Caki2 (cell line): ENCODE measurements around the gene OPA3. TPM values are rescaled to one million over a fixed set of nuclear protein-coding genes. Genes with fewer than 3 reads are reported as not detected.
A peak's percentile ranks its signal among the peaks of the same experiment; 100 is the strongest.

Experiments used
- DNase-seq: peaks from one replicate; pipeline ENCODE4 v3.0.0-alpha.2; 2015; ENCODE audit warnings: low read depth
- in situ Hi-C: cut with HindIII; loops from 2 replicates; pipeline ENCODE4 v1.10.0; 2016; ENCODE audit warnings: low sequenced_read_pairs, low pct_unique_long_range_greater_than_20kb, mixed read lengths
- total RNA-seq: library from RNA; depleted of rRNA; stranded (reverse); fragments of >200 nt; shearing (Covaris generic); gene quantifications from 2 replicates; pipeline ENCODE4 v1.2.3, GENCODE V29; 2014; ENCODE audit warnings: low replicate concordance

The OPA3 gene
- total RNA-seq, 1 experiment from 2014 or later: 9.4 TPM

DNA sequence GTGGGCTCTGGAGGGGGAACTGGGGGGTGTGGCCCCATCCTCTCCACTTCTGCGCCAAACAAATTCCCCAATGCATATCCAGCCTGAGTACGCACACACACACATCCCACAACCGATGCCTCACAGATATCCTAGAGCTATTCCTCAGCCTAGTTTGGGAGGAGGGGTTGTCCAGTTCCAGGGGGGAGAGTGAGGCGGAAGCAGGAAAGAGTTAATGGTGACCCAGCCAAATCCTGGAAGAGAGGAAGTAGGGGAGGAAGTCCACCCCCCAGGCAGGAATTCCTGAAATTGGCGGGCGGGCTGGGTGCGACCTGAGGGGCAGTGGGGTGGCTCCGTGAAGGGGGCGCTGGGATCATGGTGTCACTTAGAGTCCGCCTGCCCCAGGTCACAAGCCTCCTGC lies 16.5 kb upstream of the OPA3 start:
- no peak for DNase-seq

DNA sequence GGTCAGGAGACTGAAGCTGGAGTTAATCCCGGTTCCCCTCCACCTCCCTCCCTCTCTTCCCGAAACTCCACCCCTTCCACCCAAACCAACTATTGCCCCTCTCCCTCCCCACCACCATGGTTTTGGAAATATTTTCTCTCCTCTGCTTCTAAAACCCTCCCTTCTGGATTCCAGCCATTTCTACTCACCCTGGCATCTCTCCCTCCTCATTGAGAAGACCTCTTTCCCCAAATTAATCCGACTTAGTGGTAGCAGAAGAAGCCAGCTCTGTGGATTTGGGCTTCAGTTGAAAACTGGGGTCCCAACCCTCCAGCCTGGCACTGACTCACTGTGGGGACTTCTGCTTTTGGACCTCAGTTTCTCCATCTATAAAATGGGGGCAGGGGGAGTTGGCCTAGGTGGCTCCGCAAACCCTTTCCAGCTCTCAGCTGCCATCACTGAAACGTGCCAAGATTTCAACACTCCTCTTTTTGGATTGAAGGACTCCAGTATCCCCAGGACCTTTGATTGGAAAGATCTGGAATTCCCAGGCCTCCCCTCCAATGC lies 15.8 kb upstream of the OPA3 start:
- no peak for DNase-seq
- in situ Hi-C loops: no loop called here

More for the DNA sequence above, 16.5 kb upstream of the OPA3 start:
- in situ Hi-C loops: no loop called here

- DNase-seq: no peak
- in situ Hi-C loops: no loop called here
These were observed 14.7 kb upstream of the OPA3 start for GRCh38 chr19:45599286-45599685.

DNA sequence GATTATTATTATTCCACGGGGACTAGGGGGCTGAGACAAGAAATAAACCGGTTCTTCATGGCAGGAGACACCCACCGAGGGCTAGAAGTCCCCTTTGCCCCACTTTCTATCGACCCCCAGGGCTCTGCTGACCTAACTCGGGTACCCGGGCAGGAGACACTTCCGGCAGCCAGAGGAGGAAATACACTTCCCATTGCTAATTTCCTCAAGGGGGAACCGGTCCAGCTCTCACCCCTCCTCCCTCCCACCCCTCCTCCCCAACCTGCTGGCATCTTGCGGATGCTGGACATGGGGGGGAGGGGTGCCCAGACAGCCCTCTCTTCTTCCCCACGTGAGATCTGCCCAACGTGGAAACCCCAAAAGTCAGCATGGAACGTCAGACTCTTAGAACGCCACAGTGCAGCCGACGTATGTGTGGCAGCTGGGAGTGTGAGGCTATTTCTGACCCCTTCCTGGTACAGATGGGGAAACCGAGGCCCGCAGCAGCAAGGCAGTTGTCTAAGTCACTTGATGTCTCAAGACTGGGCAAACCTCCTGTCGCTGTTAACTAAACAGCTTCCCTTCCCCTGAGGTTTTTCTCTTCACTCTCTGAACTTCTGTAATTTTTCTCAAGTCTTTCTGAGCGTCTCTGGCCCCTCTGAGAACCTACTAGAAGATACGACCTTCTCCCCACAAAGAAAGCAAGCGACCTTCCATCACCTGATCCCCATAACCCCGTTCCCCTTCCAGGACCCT lies 13.8 kb upstream of the OPA3 start:
- in situ Hi-C loops: no loop called here
- DNase-seq: no peak

- in situ Hi-C loops: no loop called here
These were observed 13.0 kb upstream of the OPA3 start for GRCh38 chr19:45597425-45598111.

GRCh38 chr19:45595814-45596213 lies 11.2 kb upstream of the OPA3 start:
- in situ Hi-C loops: no loop called here
- no peak for DNase-seq

More at GRCh38 chr19:45597425-45598111, 13.0 kb upstream of the OPA3 start:
- DNase-seq: no peak

DNA sequence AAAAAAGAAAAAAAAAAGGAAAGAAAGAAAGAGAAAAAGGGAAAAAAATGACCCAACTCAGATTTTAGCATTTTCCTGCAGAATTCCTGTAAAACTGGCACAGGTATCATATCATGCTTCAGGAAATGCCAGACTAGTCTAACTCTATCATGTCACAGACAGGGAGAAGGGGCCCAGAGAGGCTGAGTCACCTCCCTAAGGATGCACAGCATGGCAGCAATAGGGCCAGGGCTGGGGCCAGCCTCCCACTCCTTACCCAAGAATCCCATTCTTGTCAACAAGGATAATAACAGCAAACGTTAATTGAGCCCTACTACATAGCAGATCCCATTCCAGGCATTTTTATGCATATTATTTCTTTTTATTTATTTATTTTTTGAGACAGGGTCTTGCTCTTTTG lies 8.9 kb upstream of the OPA3 start:
- DNase-seq: no peak
- in situ Hi-C loops: no loop called here

GRCh38 chr19:45592366-45592765 lies 7.8 kb upstream of the OPA3 start:
- in situ Hi-C loops: no loop called here
- no peak for DNase-seq

DNA sequence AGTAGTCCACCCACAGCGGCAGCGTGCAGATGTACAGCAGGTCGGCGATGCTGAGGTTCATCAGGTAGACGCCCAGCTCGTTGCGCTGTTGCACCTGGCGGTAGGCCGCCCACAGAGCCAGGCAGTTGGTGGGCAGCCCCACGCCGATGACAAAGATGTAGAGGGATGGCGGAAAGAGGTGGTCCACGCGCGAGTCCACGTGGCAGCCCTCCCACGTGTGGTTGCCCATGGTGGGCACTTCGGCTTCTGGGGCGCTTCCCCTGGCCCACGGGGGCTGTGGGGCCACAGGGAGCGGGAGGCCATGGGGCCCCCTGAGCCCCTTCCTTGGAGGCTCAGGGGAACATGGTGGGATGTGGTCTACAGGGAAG lies 7.0 kb upstream of the OPA3 start:
- DNase-seq: no peak
- in situ Hi-C loops: no loop called here

GRCh38 chr19:45591004-45591637 lies 6.5 kb upstream of the OPA3 start:
- no peak for DNase-seq
- in situ Hi-C loops: no loop called here

DNA sequence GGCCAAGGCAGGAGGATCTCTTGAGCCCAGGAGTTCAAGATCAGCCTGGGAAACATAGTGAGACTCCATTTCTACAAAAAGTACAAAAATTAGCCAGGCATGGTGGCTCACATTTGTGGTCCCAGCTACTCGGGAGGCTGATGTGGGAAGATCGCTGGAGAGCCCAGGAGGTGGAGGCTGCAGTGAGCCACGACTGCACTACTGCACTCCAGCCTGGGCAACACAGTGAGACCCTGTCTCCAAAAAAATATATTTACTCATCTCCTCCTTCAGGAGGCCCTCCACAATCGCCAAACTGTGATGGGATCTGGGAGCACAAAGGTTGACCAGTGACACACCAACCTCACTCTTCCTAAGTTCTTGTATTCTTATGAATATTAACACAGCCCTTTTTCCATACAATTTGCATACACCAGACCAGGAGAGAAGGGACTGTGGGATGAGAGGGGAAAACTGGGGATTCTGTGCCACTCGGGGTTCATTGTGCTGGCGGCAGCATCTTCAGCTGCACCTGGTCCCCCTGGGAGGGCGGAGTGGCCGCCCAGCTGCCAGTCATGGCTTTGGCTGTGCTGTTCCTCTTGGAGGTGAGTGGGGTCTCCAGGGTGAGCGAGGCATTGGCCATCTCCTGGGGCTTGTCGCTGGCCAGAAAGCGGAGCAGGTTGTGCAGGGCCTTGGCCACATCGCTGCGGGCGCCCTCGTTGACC lies 5.8 kb upstream of the OPA3 start:
- no peak for DNase-seq
- in situ Hi-C loops: no loop called here

DNA sequence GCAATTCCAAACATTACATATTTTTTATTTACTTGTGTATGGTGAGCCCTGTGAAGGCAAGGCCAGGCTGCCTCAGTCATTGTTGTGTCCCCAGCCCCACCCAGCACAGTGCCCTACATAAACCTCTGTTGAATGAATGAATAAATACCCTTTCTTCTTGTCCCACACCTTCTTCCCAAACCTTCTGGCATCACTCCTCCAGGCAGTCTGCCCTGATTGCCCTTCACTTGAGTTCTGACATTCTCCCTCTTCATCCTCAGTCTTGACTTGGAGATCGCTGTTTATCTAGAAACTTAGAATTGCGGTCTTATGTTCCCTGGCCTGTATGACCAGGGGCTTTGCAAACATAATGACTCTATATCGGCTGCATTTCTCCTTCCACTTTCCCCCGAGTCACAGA lies 5.2 kb upstream of the OPA3 start:
- DNase-seq: no peak
- in situ Hi-C loops: no loop called here

DNA sequence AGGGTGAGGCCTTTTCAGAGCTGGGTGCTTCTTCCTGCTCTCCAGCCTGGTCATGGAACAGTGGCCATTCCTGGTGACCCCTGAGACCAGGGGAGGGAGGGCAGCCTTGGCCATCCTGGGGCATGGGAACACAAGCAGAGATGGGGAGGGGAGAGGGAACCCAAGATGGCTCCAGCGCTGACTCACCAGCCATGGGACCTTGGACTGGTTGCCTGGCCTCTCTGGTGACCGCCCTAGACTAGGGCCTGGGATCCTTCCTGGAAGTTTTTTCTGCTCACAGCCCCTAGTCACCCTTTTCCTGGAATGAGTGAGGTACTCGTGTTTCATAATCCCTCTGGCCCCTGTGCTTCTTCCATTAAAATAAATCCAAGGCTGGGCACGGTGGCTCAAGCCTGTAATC lies 3.3 kb upstream of the OPA3 start:
- in situ Hi-C loops: no loop called here
- peak; percentile 42 for DNase-seq

DNA sequence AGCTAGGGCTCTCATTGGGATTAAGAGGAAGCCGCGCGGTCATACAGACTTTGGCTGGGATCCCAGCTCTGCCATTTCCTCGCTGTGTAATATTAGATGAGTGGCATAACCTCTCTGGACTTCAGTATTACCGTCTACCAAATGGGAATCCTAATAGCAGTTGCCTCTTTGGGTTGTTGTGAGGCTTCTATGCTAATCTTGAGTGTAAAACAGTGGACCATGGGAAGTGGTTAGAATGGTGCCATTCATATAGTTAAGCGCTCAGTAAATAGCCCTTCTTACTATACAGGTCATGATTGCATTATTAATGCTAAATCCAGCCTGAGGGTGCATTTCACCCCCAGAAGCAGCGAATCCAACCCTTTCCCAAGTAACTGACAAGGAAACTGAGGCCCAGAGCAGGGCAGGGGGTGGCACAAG lies 566 bp upstream of the OPA3 start:
- no peak for DNase-seq
- in situ Hi-C loops: no loop called here

DNA sequence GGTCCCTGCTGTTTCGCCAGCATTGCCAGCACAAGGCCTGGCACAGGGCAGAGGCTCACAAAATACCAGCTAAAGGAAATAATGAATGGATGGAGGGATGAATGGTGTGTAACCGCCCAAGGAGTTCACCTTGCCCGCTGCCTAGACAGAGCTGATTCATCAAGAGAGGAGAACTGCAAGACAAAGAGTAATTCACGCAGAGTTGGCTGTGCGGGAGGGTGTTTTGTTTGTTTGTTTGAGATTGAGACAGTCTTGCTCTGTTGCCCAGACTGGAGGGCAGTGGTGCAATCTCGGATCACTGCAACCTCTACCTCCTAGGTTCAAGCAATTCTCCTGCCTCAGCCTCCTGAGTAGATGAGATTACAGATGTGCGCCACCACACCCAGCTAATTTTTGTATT lies 3.0 kb downstream of the OPA3 start:
- DNase-seq: peak; percentile 73
- in situ Hi-C loops: no loop called here

DNA sequence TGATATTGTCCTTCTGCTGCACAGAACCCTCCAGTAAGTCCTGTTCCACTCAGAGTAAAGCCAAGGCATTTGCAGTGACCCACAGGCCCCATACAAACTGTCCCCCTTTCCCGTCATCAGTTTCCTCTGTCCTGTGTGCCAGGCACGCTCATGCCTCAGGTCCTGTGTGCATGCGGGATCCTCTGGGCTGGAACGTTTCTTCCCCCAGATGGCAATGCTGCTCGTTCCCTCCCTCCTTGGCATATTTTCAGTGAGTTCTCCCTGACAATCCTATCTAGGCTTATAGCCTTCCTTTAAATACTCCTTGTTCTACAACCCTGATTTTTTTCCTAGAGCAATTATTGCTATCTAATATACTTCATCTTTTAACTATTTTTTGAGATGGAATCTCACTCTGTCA lies 5.7 kb downstream of the OPA3 start:
- in situ Hi-C loops: no loop called here
- no peak for DNase-seq

GRCh38 chr19:45577111-45577905 lies 7.3 kb downstream of the OPA3 start:
- in situ Hi-C loops: no loop called here
- DNase-seq: peak; percentile 95

- no peak for DNase-seq
- in situ Hi-C loops: no loop called here
These were observed 7.9 kb downstream of the OPA3 start for GRCh38 chr19:45576682-45577081.
